ENCODE data around the gene SPATA6L.

DNA sequence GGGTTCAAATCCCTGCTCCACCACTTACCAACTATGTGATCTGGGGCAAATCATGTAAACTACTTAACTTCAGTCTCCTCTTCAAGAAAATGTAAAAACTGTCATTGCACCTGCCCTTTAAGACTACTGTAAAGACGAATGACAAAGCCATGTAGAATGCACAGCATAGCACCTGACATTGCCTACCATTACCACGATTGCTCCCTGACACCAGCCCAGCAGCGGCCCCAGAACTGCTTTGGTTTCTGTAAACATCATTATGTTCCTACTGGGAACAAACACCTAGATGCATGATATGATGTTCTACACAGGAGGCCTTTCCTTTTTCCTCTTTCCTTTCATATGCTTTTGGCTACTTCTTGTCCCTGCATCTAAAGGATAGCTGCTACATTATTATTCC lies 27.3 kb downstream of the SPATA6L start:
- TF ChIP-seq, protein P1, sequence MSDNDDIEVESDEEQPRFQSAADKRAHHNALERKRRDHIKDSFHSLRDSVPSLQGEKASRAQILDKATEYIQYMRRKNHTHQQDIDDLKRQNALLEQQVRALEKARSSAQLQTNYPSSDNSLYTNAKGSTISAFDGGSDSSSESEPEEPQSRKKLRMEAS (IDR thresholded peaks at IDR 0.05), result no peak
- TF ChIP-seq YY1 (IDR thresholded peaks at IDR 0.05) (no peak), JUND (IDR thresholded peaks at IDR 0.05) (no peak), EGR1 (IDR thresholded peaks at IDR 0.05; ENCODE audit: low read depth in 2 of 2) (no peak), RAD21 (IDR thresholded peaks at IDR 0.05) (no peak), RXRA (IDR thresholded peaks at IDR 0.05) (no peak)
- TF ChIP-seq, protein P2, sequence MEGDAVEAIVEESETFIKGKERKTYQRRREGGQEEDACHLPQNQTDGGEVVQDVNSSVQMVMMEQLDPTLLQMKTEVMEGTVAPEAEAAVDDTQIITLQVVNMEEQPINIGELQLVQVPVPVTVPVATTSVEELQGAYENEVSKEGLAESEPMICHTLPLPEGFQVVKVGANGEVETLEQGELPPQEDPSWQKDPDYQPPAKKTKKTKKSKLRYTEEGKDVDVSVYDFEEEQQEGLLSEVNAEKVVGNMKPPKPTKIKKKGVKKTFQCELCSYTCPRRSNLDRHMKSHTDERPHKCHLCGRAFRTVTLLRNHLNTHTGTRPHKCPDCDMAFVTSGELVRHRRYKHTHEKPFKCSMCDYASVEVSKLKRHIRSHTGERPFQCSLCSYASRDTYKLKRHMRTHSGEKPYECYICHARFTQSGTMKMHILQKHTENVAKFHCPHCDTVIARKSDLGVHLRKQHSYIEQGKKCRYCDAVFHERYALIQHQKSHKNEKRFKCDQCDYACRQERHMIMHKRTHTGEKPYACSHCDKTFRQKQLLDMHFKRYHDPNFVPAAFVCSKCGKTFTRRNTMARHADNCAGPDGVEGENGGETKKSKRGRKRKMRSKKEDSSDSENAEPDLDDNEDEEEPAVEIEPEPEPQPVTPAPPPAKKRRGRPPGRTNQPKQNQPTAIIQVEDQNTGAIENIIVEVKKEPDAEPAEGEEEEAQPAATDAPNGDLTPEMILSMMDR (IDR thresholded peaks at IDR 0.05; ENCODE audit: low read depth, low read length, missing input control), result no peak
- TF ChIP-seq, protein P3, sequence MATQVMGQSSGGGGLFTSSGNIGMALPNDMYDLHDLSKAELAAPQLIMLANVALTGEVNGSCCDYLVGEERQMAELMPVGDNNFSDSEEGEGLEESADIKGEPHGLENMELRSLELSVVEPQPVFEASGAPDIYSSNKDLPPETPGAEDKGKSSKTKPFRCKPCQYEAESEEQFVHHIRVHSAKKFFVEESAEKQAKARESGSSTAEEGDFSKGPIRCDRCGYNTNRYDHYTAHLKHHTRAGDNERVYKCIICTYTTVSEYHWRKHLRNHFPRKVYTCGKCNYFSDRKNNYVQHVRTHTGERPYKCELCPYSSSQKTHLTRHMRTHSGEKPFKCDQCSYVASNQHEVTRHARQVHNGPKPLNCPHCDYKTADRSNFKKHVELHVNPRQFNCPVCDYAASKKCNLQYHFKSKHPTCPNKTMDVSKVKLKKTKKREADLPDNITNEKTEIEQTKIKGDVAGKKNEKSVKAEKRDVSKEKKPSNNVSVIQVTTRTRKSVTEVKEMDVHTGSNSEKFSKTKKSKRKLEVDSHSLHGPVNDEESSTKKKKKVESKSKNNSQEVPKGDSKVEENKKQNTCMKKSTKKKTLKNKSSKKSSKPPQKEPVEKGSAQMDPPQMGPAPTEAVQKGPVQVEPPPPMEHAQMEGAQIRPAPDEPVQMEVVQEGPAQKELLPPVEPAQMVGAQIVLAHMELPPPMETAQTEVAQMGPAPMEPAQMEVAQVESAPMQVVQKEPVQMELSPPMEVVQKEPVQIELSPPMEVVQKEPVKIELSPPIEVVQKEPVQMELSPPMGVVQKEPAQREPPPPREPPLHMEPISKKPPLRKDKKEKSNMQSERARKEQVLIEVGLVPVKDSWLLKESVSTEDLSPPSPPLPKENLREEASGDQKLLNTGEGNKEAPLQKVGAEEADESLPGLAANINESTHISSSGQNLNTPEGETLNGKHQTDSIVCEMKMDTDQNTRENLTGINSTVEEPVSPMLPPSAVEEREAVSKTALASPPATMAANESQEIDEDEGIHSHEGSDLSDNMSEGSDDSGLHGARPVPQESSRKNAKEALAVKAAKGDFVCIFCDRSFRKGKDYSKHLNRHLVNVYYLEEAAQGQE (IDR thresholded peaks at IDR 0.05), result no peak

Data from liver (tissue), 3 donors.